Femur (tissue), 1 donor: Measurements from ENCODE around the gene CYB561A3.

Experiments
- DNase-seq: peaks from one replicate; pipeline ENCODE4 v3.0.0-alpha.2; 2017

Gene CYB561A3

DNA sequence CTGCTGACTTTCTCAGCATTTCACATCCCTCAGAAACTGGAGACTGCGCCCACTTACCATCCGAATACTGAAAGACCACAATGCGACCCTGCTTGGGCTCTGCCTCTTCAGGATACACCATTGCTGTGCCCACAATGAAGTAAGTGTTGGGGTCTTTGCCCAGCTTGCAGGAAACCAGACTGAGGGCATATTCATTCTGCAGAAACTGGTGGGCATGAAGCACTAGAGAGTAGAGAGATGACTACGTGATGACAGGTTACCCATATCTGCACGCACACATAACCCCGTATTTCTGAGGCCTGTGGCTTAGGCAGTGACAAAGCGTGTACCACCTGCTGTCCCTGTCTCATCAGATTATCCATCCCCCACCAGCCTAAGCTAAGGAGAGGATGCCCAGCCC lies 51.9 kb downstream of the CYB561A3 start:
- no peak for DNase-seq

DNA sequence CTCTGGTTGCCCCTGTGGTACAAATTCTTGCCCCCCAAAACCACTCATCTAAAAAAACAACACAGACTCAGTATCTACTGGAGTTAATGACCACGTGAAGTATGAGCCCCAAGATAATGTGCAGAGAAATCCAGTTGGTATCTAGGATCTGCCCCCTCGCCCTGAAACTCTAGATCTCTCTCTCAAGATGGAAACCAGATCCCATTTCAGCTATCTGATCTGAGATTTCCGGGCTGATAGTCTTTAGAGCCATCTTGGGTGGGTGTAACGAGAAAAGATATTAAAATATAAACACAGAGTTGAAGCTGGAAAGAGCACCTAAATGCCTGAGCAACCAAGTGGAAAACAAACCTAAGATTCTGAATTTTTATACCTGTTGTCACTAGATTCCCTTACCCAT lies 52.5 kb downstream of the CYB561A3 start:
- DNase-seq, result no peak

DNA sequence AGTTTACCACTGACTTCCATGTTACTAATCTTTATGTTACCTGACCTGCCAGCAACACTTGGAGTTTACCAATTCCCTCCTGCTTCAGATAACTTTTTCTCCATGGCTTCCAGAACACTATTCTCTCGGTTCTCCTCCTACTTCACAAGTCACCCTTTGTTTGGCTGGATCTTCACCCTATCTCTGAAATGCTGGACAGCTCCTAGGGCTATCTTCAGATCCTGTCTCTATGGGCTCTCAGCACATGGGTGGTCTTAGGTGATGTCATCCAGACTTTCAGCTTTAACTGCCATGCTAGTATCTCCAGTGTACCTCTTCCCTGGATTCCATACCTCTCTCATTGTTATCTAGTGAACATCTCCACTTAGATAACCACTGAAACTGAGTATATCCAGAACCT lies 54.3 kb downstream of the CYB561A3 start:
- DNase-seq, result no peak

DNA sequence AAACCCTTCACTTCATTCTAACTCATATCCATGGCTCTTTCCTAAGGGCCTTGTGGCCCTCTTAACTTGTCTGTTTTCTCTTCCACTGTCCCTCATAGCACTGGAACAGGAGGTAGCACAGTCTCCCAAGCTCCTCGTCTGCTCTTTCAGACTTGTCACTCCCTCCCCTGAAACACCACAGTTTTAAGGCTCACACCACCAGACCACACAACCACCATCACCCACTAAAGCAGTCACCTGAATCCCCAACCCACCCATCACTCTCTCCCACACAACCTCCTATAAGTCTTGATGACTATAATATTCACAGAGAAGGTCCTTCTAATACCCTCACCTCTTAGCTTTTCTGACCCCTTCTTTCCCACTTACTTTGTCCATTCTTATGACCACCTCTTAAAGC lies 55.5 kb downstream of the CYB561A3 start:
- DNase-seq, result no peak

DNA sequence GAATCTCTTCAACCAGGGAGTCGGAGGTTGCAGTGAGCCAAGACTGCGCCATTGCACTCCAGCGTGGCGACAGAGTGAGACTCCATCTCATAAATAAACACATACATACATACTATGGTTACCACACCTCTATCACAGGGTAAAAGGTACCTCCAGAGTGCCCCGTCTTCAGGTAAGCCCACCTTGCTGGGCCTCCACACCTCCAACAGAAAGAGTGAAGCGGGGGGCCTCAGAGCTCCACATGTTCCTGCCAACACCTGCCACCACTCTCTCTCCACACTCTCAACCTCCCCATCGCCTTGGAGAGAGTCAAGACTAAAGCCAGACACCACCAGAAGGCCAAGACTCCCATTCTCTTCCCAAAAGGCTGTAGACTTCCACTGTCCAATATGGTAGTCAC lies 56.3 kb downstream of the CYB561A3 start:
- DNase-seq, result no peak

DNA sequence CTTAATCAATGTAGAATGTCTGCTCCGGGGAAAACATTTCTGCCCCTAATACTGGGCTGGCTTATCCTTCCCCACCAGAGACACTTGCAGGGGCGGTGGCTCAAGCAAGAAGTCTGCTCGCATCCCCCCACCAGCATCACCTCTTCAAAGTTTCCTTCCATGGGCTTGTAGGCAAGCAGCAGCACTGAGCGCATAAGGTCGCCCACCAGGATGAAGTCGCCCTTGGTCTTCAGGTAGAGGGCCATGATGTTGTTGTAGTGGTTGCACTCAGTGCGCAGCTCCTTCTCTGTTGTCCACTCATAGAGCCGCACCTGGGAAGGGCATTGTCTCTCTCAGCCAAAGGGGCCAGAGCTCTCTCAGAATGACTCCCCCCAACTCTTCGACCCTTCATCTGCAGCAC lies 58.0 kb downstream of the CYB561A3 start:
- no peak for DNase-seq

DNA sequence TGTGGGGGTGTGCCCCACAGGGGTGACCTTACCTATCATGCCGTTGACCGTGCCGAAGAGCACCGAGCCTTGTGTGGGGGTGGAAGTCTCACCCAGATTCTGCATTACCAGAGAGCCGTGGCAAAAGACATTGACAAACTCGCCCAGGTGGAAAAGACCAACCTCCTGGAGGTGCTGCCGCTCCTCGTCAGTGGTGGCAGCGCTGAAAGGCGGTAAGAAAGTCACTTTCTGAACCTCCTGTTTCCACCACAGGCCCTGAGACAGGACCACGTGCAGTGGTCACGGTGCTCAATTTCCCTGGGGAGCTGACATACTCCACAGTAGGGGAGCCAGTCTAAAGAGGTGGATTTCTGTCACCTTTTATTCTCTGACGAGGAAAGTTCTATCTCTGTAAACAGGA lies 59.1 kb downstream of the CYB561A3 start:
- DNase-seq, result no peak
